GM18505 (cell line): ENCODE data around the gene RAPGEF3.
A peak's percentile ranks its signal among the peaks of the same experiment; 100 is the strongest.

Source experiments
- ATAC-seq: cut with Tn5 transposase; IDR thresholded peaks from one replicate; pipeline ENCODE4 v1.9.1; 2021; ENCODE audit not compliant: unreplicated experiment
- POLR2A ChIP-seq: IDR thresholded peaks from 4 replicates; pipeline ENCODE4 v1.6.1; 2011; ENCODE audit warnings: borderline replicate concordance; ENCODE audit not compliant: insufficient read depth, insufficient read length; ENCODE audit errors: extremely low read depth

RAPGEF3 gene

GRCh38 chr12:47725893-47726292, 32.8 kb downstream of the RAPGEF3 start:
- no peak for TF ChIP-seq POLR2A
- ATAC-seq, result peak; percentile 61

DNA sequence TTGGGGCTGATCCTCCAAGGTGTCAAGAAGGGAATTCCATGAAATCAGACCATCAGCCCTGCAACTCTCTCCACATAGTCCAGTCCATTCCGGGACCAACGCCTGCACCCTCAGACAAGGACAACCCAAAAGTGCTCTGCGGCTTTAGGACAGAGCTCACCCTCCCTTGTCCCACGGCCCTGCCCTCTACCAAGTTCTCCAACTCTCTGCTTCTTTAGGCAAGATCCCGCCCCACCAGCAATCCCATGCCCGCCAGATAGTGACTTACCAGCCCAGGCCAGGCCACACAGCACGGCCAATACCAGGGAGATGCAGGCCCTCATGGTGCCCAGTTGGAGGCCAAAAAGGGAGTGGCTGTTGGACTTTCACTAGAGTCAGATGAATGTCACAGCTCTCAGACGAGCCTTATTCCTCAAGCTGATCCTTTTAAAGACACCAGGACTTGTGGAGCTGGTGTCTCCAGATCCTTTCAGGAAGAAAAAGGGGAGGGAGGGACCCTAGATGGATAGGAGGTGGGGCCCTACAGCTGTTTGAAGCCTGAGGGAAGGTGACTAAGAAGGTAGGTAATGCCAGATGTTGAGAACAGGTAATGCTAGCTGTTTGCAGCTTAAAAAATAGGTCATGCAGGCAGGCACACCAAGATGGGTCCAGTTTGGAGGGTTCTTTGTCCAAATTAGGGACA, 33.4 kb downstream of the RAPGEF3 start, which contains the start of gene ENDOU:
Gene ENDOU, minus strand, starts transcription at position 400 of the 682 bp plus-strand sequence. Its CDS starts 77 bp downstream, at position 323.
- ATAC-seq, result no peak
- TF ChIP-seq POLR2A, result no peak

DNA sequence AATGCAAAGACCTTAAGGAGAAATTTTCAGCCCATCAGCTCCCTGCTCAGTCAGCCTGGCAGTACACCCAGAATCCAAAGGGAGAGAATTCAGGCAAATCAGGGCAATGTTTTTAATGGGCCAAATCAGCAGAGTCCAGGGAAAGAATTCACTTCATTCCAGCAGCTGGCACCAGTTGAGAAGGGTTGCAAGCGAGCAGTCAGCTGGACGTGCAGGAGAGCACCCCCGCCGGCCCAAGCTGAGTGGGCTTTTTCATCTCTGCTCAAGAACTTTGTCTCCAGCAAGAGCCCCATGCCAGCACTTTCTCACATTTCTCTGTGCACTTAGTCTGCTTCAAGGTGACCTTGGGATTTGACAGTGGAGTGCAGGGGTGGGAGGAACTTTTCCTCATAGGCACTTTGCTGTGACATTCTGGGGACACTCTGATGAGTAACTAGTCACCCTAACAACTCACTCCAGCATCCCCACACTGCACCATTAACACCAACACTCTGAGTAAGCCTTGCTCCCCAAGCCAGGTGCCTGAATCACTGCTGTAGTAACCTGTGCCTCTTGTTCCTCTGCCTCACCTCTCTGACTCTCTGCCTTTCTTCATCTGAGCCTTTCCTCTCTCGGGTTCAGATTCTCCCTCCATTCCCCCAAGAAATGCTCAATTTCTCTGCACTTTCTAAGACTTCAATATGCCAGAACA, 35.6 kb downstream of the RAPGEF3 start:
- TF ChIP-seq POLR2A, result no peak
- ATAC-seq, result no peak

- no peak for ATAC-seq
- no peak for TF ChIP-seq POLR2A
Measured at GRCh38 chr12:47722136-47722834, 36.4 kb downstream of the RAPGEF3 start.

GRCh38 chr12:47721431-47721973, 37.2 kb downstream of the RAPGEF3 start:
- no peak for ATAC-seq
- no peak for TF ChIP-seq POLR2A

DNA sequence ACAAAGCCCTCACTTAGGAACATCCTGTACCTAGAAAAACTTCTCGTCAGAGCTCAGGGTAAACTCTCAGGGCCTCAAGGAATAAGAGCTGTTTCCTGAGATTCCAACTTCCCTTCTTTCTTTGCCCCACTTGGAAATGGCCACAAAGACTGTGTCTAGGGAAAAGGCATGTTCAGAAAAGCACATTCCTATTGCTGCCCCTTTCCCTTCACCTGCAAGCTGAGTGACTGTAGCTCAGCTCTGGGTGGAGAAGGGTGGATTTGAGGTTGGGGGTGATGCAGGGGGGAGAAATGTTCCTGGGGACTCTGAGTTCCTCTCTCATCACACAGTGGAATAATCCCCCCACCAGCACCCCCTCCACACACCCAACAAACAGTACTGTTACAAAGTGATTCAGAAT, 40.1 kb downstream of the RAPGEF3 start:
- no peak for TF ChIP-seq POLR2A
- ATAC-seq, result no peak

GRCh38 chr12:47717443-47718193, 41.1 kb downstream of the RAPGEF3 start:
- no peak for TF ChIP-seq POLR2A
- ATAC-seq, result no peak

DNA sequence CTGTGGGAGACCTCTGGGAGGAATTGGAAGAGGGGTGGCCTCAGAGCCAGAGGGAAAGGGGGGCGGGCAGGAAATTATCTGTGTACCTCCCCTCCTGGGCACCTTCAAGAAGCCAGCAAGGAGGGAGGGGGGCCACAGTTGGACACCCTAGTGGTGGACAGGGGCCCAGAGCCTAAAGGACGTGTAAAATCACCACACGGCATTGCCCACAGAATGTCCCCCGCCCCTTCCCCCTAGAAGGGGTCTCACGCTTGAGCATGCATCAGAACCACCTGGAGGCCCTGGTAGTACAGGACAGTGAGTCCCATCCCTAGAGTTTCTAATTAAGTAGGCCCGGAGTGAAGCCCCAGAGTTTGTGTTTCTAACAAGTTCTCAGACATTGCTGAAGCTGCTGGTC, 41.6 kb downstream of the RAPGEF3 start:
- ATAC-seq, result no peak
- no peak for TF ChIP-seq POLR2A

DNA sequence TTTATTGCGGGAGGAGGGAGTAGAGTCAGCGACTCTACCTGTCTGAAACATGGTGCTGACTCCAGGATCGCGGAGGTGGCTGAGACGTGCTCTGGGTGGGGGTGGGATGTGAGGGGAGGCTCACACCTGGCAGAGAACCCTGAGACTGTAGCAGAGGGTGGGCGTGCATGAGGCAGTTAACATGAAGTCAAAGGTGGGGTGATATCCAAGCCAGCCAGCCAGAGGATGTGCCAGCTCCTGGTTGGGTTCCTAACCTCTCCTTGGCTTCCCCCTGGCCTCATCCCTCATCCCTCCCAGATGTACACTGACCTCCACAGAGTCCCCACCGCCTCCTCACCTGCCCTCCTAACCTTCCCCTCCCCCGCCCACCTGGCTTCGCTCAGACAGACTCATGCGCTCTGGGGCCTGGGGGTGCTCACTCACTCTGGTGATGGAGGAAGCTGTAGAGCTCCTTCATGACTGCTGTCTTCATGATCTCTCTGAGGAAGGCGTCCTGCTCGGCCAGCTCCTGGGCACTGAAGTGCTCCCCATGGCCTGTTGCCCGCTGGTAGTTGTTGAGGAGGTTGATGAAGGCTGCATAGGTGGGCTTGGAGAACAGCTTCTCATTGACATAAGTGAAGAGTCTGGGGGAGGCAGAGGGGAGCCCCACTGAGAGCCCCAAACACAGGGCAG, 42.7 kb downstream of the RAPGEF3 start:
- ATAC-seq, result no peak
- no peak for TF ChIP-seq POLR2A

DNA sequence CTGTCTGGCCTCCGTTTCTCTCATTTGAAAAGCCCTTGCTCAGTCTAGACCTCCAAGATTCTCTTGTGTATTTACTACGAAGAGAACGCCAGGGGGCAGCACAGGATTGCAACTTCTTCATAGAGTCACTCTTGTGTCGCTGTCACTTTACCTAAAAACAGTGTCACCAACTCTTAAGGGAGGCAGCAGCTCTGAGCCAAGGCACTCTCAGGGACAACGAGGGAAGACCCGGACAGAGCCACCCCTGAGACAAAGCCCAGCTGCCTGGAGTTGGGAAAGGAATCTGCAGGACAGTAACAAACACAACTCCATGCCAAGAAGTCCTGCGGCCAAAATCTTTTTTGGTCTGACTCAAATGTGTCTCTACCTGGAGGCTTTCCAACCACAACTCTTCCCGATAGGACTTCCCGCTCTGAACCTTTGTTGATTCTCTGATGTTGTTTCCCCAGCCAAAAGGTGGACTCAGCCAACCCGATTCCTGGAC, 43.2 kb downstream of the RAPGEF3 start:
- no peak for TF ChIP-seq POLR2A
- ATAC-seq, result peak; percentile 52

DNA sequence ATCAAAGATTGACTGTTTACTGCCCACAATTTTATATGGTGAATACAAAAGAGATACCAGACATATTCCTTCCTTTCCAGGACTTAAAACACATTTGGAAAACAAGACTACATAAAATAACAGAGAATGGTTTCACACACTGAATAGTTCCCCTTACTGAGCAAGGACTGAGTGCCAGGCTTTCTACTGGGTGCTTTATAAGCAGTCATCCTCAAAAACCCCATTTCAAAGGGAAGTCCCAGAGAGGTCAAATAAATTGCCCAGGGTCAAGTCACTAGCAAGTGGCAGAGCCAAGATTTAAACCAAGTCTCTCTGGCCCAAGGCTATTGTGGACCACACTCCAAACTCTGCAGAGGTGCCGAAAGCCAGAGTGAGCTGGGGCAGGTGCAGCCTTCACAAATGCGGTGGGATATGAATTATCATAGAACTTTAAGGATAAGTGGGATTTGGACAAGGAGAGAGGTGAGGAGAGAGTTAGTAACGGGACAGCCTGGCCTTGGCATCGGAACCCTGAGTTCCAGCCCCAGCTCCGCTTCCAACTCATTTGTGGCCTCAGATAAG, 43.8 kb downstream of the RAPGEF3 start:
- ATAC-seq, result no peak
- no peak for TF ChIP-seq POLR2A

- ATAC-seq, result no peak
- no peak for TF ChIP-seq POLR2A
Measured at GRCh38 chr12:47712171-47712570, 46.5 kb downstream of the RAPGEF3 start.
